Measurements from ENCODE around the gene ELAVL4.

ELAVL4 gene

DNA sequence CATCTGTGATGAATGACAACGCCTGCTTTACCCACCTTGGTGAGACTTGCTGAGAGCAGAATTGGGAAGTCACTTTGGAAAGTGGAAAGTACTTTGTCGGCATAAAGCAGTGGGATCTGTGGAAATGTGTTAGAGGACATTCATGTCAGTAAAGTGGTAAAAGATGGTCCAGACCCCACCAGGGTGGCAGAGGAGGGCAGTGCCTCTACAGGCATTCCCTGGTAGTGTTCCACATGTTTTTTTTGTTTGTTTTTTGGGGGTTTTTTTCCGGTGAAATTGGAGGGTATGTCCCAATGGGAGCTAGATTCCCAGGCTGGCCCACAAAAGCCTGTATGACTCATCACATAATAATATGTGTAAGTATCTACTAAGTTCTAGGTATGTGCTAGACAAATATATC is 80.6 kb downstream of the ELAVL4 start:
- no peak overlapping the region for H3K4me2 ChIP-seq (ENCODE audit: insufficient read depth, low read length)
- H2AFZ ChIP-seq (ENCODE audit: low read depth, low read length): no peak overlapping the region
- no peaks in the 10 kb centered on the region for H3K9me3 ChIP-seq (ENCODE audit: insufficient read depth, low read length, severe bottlenecking)
- H3K36me3 ChIP-seq (ENCODE audit: insufficient read depth, low read length): no peaks in the 10 kb centered on the region
- no peak for TF ChIP-seq EZH2 (IDR thresholded peaks at IDR 0.05; ENCODE audit: borderline replicate concordance, low read depth, low read length, severe bottlenecking)
- no peak overlapping the region for H3K4me3 ChIP-seq (ENCODE audit: low read depth in 1 of 2, low read length in 2 of 2)
- no peak for ATAC-seq (ENCODE audit: insufficient read depth, low read depth)
- no peak overlapping the region for H3K27ac ChIP-seq (ENCODE audit: low read length)
- no peak for DNase-seq
- H4K20me1 ChIP-seq (ENCODE audit: insufficient read depth, low read length): no peaks in the 10 kb centered on the region
- no peak overlapping the region for H3K9ac ChIP-seq (ENCODE audit: low read depth, low read length)
- no peaks in the 10 kb centered on the region for H3K79me2 ChIP-seq (ENCODE audit: insufficient read depth, low read length)
- H3K4me1 ChIP-seq (ENCODE audit: insufficient read depth, low read length): no peaks in the 10 kb centered on the region
- peaks cover 9% of the 10 kb centered on the region for H3K27me3 ChIP-seq (ENCODE audit: insufficient read depth, low read length, poor library complexity)

DNA sequence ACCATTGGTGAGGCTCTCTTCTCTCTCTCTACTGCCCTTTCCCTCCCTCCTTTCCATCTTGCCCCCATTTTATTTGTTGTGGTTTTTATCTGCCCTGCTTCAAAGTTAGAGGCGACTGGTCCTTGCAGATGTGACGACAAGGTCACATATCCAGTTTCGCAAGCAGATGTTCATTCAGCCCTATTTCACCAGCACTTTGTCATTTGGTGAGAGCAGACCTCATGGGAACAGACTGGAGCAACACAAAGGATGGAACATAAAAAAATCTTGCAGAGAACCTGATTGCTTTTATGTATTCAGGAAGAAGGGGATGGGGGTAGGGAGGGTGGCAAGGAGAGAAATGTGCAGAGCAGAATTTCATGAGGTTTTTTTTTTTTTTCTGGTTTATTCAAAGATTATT is 84.3 kb downstream of the ELAVL4 start:
- H2AFZ ChIP-seq (ENCODE audit: low read depth, low read length): no peak overlapping the region
- H3K79me2 ChIP-seq (ENCODE audit: insufficient read depth, low read length): no peaks in the 10 kb centered on the region
- DNase-seq (no peak), ATAC-seq (ENCODE audit: insufficient read depth, low read depth) (no peak)
- no peaks in the 10 kb centered on the region for H3K9me3 ChIP-seq (ENCODE audit: insufficient read depth, low read length, severe bottlenecking)
- no peaks in the 10 kb centered on the region for H3K4me1 ChIP-seq (ENCODE audit: insufficient read depth, low read length)
- TF ChIP-seq, protein P1, sequence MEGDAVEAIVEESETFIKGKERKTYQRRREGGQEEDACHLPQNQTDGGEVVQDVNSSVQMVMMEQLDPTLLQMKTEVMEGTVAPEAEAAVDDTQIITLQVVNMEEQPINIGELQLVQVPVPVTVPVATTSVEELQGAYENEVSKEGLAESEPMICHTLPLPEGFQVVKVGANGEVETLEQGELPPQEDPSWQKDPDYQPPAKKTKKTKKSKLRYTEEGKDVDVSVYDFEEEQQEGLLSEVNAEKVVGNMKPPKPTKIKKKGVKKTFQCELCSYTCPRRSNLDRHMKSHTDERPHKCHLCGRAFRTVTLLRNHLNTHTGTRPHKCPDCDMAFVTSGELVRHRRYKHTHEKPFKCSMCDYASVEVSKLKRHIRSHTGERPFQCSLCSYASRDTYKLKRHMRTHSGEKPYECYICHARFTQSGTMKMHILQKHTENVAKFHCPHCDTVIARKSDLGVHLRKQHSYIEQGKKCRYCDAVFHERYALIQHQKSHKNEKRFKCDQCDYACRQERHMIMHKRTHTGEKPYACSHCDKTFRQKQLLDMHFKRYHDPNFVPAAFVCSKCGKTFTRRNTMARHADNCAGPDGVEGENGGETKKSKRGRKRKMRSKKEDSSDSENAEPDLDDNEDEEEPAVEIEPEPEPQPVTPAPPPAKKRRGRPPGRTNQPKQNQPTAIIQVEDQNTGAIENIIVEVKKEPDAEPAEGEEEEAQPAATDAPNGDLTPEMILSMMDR (IDR thresholded peaks at IDR 0.05; ENCODE audit: borderline replicate concordance, extremely low read depth, low read length, poor library complexity, severe bottlenecking): no peak
- no peak for TF ChIP-seq EZH2 (IDR thresholded peaks at IDR 0.05; ENCODE audit: borderline replicate concordance, low read depth, low read length, severe bottlenecking)
- no peak overlapping the region for H3K4me2 ChIP-seq (ENCODE audit: insufficient read depth, low read length)
- no peak overlapping the region for H3K9ac ChIP-seq (ENCODE audit: low read depth, low read length)
- no peak overlapping the region for H3K27ac ChIP-seq (ENCODE audit: low read length)
- H3K27me3 ChIP-seq (ENCODE audit: insufficient read depth, low read length, poor library complexity): peaks cover 4% of the 10 kb centered on the region
- no peaks in the 10 kb centered on the region for H4K20me1 ChIP-seq (ENCODE audit: insufficient read depth, low read length)
- no peak overlapping the region for H3K4me3 ChIP-seq (ENCODE audit: low read depth in 1 of 2, low read length in 2 of 2)
- no peaks in the 10 kb centered on the region for H3K36me3 ChIP-seq (ENCODE audit: insufficient read depth, low read length)

DNA sequence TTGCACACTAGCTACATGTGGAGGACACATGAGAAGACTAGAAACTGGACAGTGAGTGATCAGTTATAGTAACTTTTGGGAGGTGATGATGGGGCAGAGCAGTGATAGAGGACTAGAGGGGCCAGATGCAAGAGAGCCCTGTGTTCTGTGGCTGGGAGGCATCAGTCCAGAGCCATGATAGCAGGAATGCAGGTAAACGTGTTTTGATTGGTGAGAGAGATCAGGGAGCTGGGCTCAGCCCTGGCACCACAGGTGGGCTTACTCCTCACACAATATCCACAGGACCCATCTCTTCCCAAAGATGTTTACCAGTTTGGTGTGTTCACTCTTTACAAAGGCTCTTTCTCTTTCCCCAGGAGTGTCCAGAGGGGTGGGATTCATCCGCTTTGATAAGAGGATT is 86.5 kb downstream of the ELAVL4 start:
- H2AFZ ChIP-seq (ENCODE audit: low read depth, low read length): no peak overlapping the region
- no peak for DNase-seq
- no peak overlapping the region for H3K9ac ChIP-seq (ENCODE audit: low read depth, low read length)
- no peaks in the 10 kb centered on the region for H3K4me1 ChIP-seq (ENCODE audit: insufficient read depth, low read length)
- H3K4me3 ChIP-seq (ENCODE audit: low read depth in 1 of 2, low read length in 2 of 2): no peak overlapping the region
- no peaks in the 10 kb centered on the region for H3K9me3 ChIP-seq (ENCODE audit: insufficient read depth, low read length, severe bottlenecking)
- H3K27me3 ChIP-seq (ENCODE audit: insufficient read depth, low read length, poor library complexity): peaks cover 4% of the 10 kb centered on the region
- no peak for ATAC-seq (ENCODE audit: insufficient read depth, low read depth)
- H3K4me2 ChIP-seq (ENCODE audit: insufficient read depth, low read length): no peak overlapping the region
- no peak overlapping the region for H3K27ac ChIP-seq (ENCODE audit: low read length)
- no peaks in the 10 kb centered on the region for H4K20me1 ChIP-seq (ENCODE audit: insufficient read depth, low read length)
- TF ChIP-seq EZH2 (IDR thresholded peaks at IDR 0.05; ENCODE audit: borderline replicate concordance, low read depth, low read length, severe bottlenecking): no peak
- TF ChIP-seq, protein P1 (IDR thresholded peaks at IDR 0.05; ENCODE audit: borderline replicate concordance, extremely low read depth, low read length, poor library complexity, severe bottlenecking): no peak
- no peaks in the 10 kb centered on the region for H3K36me3 ChIP-seq (ENCODE audit: insufficient read depth, low read length)
- H3K79me2 ChIP-seq (ENCODE audit: insufficient read depth, low read length): no peaks in the 10 kb centered on the region

DNA sequence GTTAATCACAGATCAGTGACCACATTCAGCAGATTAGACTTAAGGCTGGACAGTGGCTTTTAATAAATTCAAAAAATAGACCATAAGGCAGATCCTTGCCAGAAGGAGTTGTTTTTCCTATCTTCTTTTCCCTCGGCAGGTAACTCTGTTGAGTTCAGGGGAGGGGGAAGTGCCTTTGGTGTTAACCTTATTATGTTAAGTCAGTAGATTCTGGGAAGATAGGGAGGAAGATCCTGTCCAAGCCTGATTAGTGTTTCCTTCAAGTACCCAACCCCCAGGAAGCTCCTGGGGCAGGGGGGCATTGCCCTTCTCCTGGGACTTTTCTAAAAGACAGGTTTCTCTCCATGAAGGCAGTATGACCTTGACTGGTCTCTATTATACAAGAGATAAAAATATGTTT is 87.4 kb downstream of the ELAVL4 start:
- Histone ChIP-seq H3K9me3 (ENCODE audit: insufficient read depth, low read length, severe bottlenecking) (no peaks in the 10 kb centered on the region), H3K27ac (ENCODE audit: low read length) (no peak overlapping the region), H2AFZ (ENCODE audit: low read depth, low read length) (no peak overlapping the region), H3K27me3 (ENCODE audit: insufficient read depth, low read length, poor library complexity) (no peaks in the 10 kb centered on the region), H3K9ac (ENCODE audit: low read depth, low read length) (no peak overlapping the region), H3K36me3 (ENCODE audit: insufficient read depth, low read length) (no peaks in the 10 kb centered on the region), H3K4me2 (ENCODE audit: insufficient read depth, low read length) (no peak overlapping the region), H4K20me1 (ENCODE audit: insufficient read depth, low read length) (no peaks in the 10 kb centered on the region), H3K4me3 (ENCODE audit: low read depth in 1 of 2, low read length in 2 of 2) (no peak overlapping the region), H3K79me2 (ENCODE audit: insufficient read depth, low read length) (no peaks in the 10 kb centered on the region), H3K4me1 (ENCODE audit: insufficient read depth, low read length) (no peaks in the 10 kb centered on the region)
- no peak for ATAC-seq (ENCODE audit: insufficient read depth, low read depth)
- no peak for DNase-seq
- no peak for TF ChIP-seq EZH2 (IDR thresholded peaks at IDR 0.05; ENCODE audit: borderline replicate concordance, low read depth, low read length, severe bottlenecking)
- TF ChIP-seq, protein P1 (IDR thresholded peaks at IDR 0.05; ENCODE audit: borderline replicate concordance, extremely low read depth, low read length, poor library complexity, severe bottlenecking): no peak
